Stomach (tissue), 4 donors: ENCODE results near the gene GABRB3.

Source experiments
- POLR2A ChIP-seq, 4 donors: fragments of 450-650 bp; IDR thresholded peaks; one replicate each; pipeline ENCODE4 v1.6.1; 2016; ENCODE audit warnings: antibody characterized with exemption in 4 of 4, control low read depth in 2 of 4, mild to moderate bottlenecking in 1 of 4, moderate library complexity in 1 of 4
- POLR2AphosphoS5 ChIP-seq, 3 donors: sonication (generic); formaldehyde crosslinking; IDR thresholded peaks; one replicate each; pipeline ENCODE4 v1.6.1; 2016; ENCODE audit warnings: antibody characterized with exemption in 3 of 3
- TF ChIP-seq, protein P1 (sequence below), 7 experiments: fragments of 450-650 bp in 4 of 7; fragments of 200-600 bp in 3 of 7; sonication (generic) in 3 of 7; IDR thresholded peaks; one replicate each; pipeline ENCODE4 v1.5.1; 2016 to 2019; ENCODE audit warnings: antibody characterized with exemption in 7 of 7, control low read depth in 2 of 7, mild to moderate bottlenecking in 1 of 7

DNA sequence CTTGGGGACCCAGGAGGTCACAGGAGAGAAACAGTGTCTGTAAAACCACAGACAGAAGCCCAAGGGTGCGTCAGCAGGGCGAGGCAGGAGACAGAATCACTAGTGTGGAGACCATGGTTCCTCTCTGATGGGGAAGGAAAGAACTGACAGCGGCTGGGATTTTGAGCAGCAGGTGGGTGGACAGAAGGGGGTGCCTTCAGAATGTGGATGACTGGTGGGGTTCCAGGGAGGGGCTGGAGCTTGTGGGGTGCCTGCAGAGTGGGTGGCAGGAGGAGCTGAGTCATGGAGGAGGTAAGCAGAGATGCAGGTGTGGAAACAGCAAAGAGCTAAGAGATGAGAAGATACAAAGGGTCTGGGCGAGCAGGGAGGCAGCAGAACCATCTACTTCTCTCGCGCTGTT, 124.2 kb downstream of the GABRB3 start:
- TF ChIP-seq POLR2A (IDR thresholded peaks at IDR 0.05) = no peak
- TF ChIP-seq, protein P1, sequence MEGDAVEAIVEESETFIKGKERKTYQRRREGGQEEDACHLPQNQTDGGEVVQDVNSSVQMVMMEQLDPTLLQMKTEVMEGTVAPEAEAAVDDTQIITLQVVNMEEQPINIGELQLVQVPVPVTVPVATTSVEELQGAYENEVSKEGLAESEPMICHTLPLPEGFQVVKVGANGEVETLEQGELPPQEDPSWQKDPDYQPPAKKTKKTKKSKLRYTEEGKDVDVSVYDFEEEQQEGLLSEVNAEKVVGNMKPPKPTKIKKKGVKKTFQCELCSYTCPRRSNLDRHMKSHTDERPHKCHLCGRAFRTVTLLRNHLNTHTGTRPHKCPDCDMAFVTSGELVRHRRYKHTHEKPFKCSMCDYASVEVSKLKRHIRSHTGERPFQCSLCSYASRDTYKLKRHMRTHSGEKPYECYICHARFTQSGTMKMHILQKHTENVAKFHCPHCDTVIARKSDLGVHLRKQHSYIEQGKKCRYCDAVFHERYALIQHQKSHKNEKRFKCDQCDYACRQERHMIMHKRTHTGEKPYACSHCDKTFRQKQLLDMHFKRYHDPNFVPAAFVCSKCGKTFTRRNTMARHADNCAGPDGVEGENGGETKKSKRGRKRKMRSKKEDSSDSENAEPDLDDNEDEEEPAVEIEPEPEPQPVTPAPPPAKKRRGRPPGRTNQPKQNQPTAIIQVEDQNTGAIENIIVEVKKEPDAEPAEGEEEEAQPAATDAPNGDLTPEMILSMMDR (IDR thresholded peaks at IDR 0.05) = no peak
- TF ChIP-seq POLR2AphosphoS5 (IDR thresholded peaks at IDR 0.05) = no peak
